HepG2 (cell line): Measurements from ENCODE around the gene BCL7A. TPM values are rescaled to one million over a fixed set of nuclear protein-coding genes. Genes with fewer than 3 reads are reported as not detected.

Experiments
- ATAC-seq: fragments of 200-7000 bp; cut with Tn5 transposase; 3 replicates; pipeline ENCODE4 v1.9.1; 2020; ENCODE audit warnings: mild to moderate bottlenecking, moderate library complexity
- BruUV-seq: library from RNA; stranded (reverse); fragments of 400-500 nt; replicated peaks from 2 replicates; lab custom pipeline; 2021; lab: Mats Ljungman, UMichigan
- CTCF ChIA-PET: fragments of 300-600 bp; formaldehyde crosslinking; extraction: SDS; loops from one replicate; lab custom pipeline; 2021; ENCODE audit warnings: low total read pairs, inconsistent platforms, low intra/inter-chr PET ratio; lab: Yijun Ruan, JAX
- POLR2A ChIA-PET: fragments of 350-600 bp; sonication (Branson Sonifier 250); formaldehyde crosslinking; loops from one replicate; lab custom pipeline; 2020; ENCODE audit warnings: antibody characterized with exemption, inconsistent platforms; lab: Yijun Ruan, JAX
- DNase-seq: peaks from one replicate; pipeline ENCODE4 v3.0.0-alpha.2; 2015; ENCODE audit warnings: low spot score
- FAIRE-seq: peaks from 3 replicates; lab custom pipeline; 2011; peaks lifted over from hg19 to GRCh38; lab: Jason Lieb, UNC
- H2AFZ ChIP-seq: one replicate; pipeline ENCODE4 v1.6.1; 2011; ENCODE audit warnings: low read length, inconsistent platforms
- H3K27ac ChIP-seq: fragments of 300-600 bp; 3 replicates; pipeline ENCODE4 v1.8.0; 2011; ENCODE audit warnings: mixed run types, mild to moderate bottlenecking, mixed read lengths, low read length, inconsistent platforms; ENCODE audit not compliant: insufficient read depth; ENCODE audit errors: extremely low read length
- H3K27me3 ChIP-seq, 2 experiments: fragments of 200-600 bp in 1 of 2; 2 replicates in 1 of 2; 3 replicates in 1 of 2; pipeline versions ENCODE4 v1.6.0 to v1.8.0; 2011; ENCODE audit warnings: low read length in 2 of 2, mild to moderate bottlenecking in 2 of 2, moderate library complexity in 2 of 2, inconsistent platforms in 1 of 2; ENCODE audit not compliant: insufficient read depth in 2 of 2, control insufficient read depth in 1 of 2
- H3K36me3 ChIP-seq, 2 experiments: fragments of 200-600 bp in 1 of 2; replicated peaks in 1 of 2; 2 replicates in 1 of 2; 3 replicates in 1 of 2; pipeline versions ENCODE4 v1.5.1 to v1.8.0; 2011; ENCODE audit warnings: low read length in 2 of 2, inconsistent platforms in 1 of 2; ENCODE audit not compliant: insufficient read depth in 2 of 2, control insufficient read depth in 1 of 2
- H3K4me1 ChIP-seq: 2 replicates; pipeline ENCODE4 v1.5.1; 2012; ENCODE audit warnings: low read length, inconsistent platforms; ENCODE audit not compliant: insufficient read depth
- H3K4me2 ChIP-seq: 2 replicates; pipeline ENCODE4 v1.6.0; 2011; ENCODE audit warnings: low read depth, low read length, inconsistent platforms
- H3K4me3 ChIP-seq, 3 experiments: fragments of 200-600 bp in 1 of 3; sonication (generic), shearing (Covaris generic) in 1 of 3; replicated peaks in 1 of 3; 2 replicates each; pipeline ENCODE4 v1.5.1; 2011 to 2016; ENCODE audit warnings: low read length in 3 of 3, inconsistent platforms in 2 of 3, low read depth in 2 of 3, mild to moderate bottlenecking in 2 of 3, control low read depth in 1 of 3, mixed read lengths in 1 of 3; ENCODE audit not compliant: insufficient read depth in 1 of 3
- H3K79me2 ChIP-seq: one replicate; pipeline ENCODE4 v1.6.1; 2011; ENCODE audit warnings: low read length, inconsistent platforms; ENCODE audit not compliant: insufficient read depth
- H3K9ac ChIP-seq: 2 replicates; pipeline ENCODE4 v1.6.0; 2011; ENCODE audit warnings: mild to moderate bottlenecking, low read depth, low read length, inconsistent platforms; ENCODE audit not compliant: insufficient read depth
- H3K9me3 ChIP-seq: 2 replicates; pipeline ENCODE4 v1.5.1; 2012; ENCODE audit warnings: mild to moderate bottlenecking, low read length
- H4K20me1 ChIP-seq: 2 replicates; pipeline ENCODE4 v1.6.0; 2011; ENCODE audit warnings: inconsistent platforms, mild to moderate bottlenecking, low read length, moderate library complexity; ENCODE audit not compliant: insufficient read depth
- SIX1 ChIP-seq: sonication (generic); formaldehyde crosslinking; IDR thresholded peaks from 2 replicates; pipeline ENCODE4 v1.4.0; 2020; ENCODE audit warnings: missing genetic modification reagents, borderline replicate concordance
- SP4 ChIP-seq: sonication (generic); formaldehyde crosslinking; IDR thresholded peaks from 2 replicates; pipeline ENCODE4 v1.8.1; 2023; ENCODE audit warnings: mild to moderate bottlenecking, missing genetic modification reagents
- ZXDC ChIP-seq: sonication (generic); formaldehyde crosslinking; IDR thresholded peaks from 2 replicates; pipeline ENCODE4 v1.5.0; 2020; ENCODE audit warnings: mild to moderate bottlenecking, missing genetic modification reagents
- WGBS: methylation state at CpG from one replicate; pipeline ENCODE4 v1.1.6; 2017; ENCODE audit warnings: low lambda C conversion rate; 5-methylcytosine and 5-hydroxymethylcytosine counted together
- in situ Hi-C: cut with HindIII; loops from 2 replicates; pipeline ENCODE4 v1.10.0; 2017; ENCODE audit warnings: low pct_unique_long_range_greater_than_20kb; ENCODE audit not compliant: extremely low pct_ligation_motif_present
- intact Hi-C: fragments of 100-400 bp; cut with micrococcal nuclease; formaldehyde crosslinking; loops from one replicate; pipeline ENCODE4 v1.10.0; 2022; ENCODE audit not compliant: unreplicated experiment
- polyA plus RNA-seq, 8 experiments: library from polyadenylated mRNA; depleted of rRNA in 3 of 8; stranded (reverse) in 7 of 8; unstranded in 1 of 8; fragments of >200 nt; fragmentation: Illumina TruSeq in 4 of 8; extraction: Trizol in 4 of 8; gene quantifications; 2 replicates each; pipeline versions ENCODE4 v1.2.1 to v1.2.3, GENCODE V29; 2011 to 2016; ENCODE audit warnings: low read depth in 4 of 8, missing spikeins in 1 of 8, mixed read lengths in 1 of 8; ENCODE audit not compliant: insufficient read depth in 1 of 8
- total RNA-seq, 5 experiments: library from RNA; depleted of rRNA; stranded (reverse); fragments of >200 nt; fragmentation: Illumina TruSeq; extraction: Trizol; gene quantifications; 2 replicates each; pipeline ENCODE4 v1.2.3, GENCODE V29; 2016; ENCODE audit warnings: low read depth in 1 of 5
- TF ChIP-seq, protein P1 (sequence below): sonication (generic); formaldehyde crosslinking; IDR thresholded peaks from 2 replicates; pipeline ENCODE4 v1.5.1; 2020; ENCODE audit warnings: mild to moderate bottlenecking, missing genetic modification reagents, moderate library complexity

BCL7A gene
- total and polyA plus RNA-seq, 2 of the 13 experiments (the other 11 are each of a cell fraction or from before 2014, with no cell fraction given) = 4.1 to 6.2 TPM

DNA sequence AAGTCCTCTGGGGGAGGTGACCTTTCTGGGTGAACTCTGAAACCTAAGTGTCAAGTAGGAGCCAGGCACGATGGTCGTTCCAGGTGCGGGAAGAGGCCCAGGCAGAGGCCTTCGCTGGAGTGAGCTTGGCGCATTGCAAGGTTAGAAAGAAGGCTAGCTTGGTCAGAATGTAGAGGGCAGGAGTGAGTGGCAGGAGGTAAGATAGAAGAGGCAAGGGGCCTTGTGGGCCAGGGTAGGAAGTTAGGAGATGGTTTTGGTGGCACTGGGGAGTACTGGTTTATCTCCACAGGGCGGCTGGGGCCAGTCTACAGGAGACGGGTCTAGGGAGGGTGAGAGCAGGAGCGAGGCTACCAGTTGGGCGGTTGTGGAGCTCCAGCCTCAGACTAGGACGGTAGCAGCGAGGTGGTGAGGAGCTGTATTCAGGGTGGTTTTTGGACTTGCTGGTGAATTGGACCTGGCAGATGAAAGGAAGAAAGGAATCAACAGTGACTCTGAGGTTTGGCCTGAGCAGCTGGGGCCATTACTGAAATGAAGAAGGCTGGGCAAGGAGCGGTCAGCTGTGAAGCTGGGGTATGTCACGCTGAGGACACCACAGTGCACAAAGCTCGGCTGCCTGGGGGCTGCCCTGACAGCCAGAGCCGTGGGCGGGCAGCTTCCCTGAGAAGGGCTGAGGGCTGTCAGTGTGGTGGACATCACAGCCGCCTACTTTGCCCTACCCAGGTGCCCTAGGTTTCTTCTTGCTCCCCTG, 65.9 kb downstream of the BCL7A start:
- in situ Hi-C loops (no loop called here), intact Hi-C loops (no loop called here)
- no peak overlapping the region for H2AFZ ChIP-seq
- peaks cover 27% of the 10 kb centered on the region for H3K79me2 ChIP-seq
- no peaks in the 10 kb centered on the region for H4K20me1 ChIP-seq
- H3K4me3 ChIP-seq = no peak overlapping the region
- FAIRE-seq = no peak
- DNase-seq = no peak
- H3K9ac ChIP-seq = no peak overlapping the region
- H3K9me3 ChIP-seq = no peaks in the 10 kb centered on the region
- TF ChIP-seq ZXDC = no peak
- TF ChIP-seq SIX1 (CRISPR knock-in tag) = no peak
- TF ChIP-seq SP4 (CRISPR knock-in tag) = no peak
- TF ChIP-seq, protein P1, sequence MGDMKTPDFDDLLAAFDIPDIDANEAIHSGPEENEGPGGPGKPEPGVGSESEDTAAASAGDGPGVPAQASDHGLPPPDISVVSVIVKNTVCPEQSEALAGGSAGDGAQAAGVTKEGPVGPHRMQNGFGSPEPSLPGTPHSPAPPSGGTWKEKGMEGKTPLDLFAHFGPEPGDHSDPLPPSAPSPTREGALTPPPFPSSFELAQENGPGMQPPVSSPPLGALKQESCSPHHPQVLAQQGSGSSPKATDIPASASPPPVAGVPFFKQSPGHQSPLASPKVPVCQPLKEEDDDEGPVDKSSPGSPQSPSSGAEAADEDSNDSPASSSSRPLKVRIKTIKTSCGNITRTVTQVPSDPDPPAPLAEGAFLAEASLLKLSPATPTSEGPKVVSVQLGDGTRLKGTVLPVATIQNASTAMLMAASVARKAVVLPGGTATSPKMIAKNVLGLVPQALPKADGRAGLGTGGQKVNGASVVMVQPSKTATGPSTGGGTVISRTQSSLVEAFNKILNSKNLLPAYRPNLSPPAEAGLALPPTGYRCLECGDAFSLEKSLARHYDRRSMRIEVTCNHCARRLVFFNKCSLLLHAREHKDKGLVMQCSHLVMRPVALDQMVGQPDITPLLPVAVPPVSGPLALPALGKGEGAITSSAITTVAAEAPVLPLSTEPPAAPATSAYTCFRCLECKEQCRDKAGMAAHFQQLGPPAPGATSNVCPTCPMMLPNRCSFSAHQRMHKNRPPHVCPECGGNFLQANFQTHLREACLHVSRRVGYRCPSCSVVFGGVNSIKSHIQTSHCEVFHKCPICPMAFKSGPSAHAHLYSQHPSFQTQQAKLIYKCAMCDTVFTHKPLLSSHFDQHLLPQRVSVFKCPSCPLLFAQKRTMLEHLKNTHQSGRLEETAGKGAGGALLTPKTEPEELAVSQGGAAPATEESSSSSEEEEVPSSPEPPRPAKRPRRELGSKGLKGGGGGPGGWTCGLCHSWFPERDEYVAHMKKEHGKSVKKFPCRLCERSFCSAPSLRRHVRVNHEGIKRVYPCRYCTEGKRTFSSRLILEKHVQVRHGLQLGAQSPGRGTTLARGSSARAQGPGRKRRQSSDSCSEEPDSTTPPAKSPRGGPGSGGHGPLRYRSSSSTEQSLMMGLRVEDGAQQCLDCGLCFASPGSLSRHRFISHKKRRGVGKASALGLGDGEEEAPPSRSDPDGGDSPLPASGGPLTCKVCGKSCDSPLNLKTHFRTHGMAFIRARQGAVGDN = no peak
- no peak overlapping the region for H3K4me2 ChIP-seq
- H3K4me1 ChIP-seq = peaks cover 8% of the 10 kb centered on the region
- no peaks in the 10 kb centered on the region for H3K27me3 ChIP-seq
- BruUV-seq = no TSS peak
- 0 out of 3 replicates have a peak, but pooled peaks have one; percentile 22 for ATAC-seq
- 98% methylated on average over 14 of the region's 17 CpGs for WGBS
- ChIA-PET POLR2A (interaction anchor here (2.5 to 3.4 kb wide), 2 partner anchors 9 to 24 kb away, joined by 5 to 16 read pairs; partner anchors contain the start of gene MLXIP), CTCF (no interaction called here)
- peaks cover 11 to 40% of the 10 kb centered on the region in 2 experiments; a peak in 4 of 5 replicates for H3K36me3 ChIP-seq
- no peak overlapping the region for H3K27ac ChIP-seq
